Testis (tissue), 3 donors: ENCODE measurements around the gene BCL7A. TPM values are rescaled to one million over a fixed set of nuclear protein-coding genes. Genes with fewer than 3 reads are reported as not detected.

Source experiments
- DNase-seq: peaks from one replicate; pipeline ENCODE4 v3.0.0-alpha.2; 2019
- H3K27ac ChIP-seq, 2 donors: fragments of 200-600 bp; sonication (generic); one replicate each; pipeline ENCODE4 v1.5.1; 2019
- H3K27me3 ChIP-seq: fragments of 200-600 bp; sonication (generic); one replicate; pipeline ENCODE4 v1.5.1; 2019
- H3K36me3 ChIP-seq: fragments of 200-600 bp; sonication (generic); one replicate; pipeline ENCODE4 v1.5.1; 2017; ENCODE audit warnings: low read depth; ENCODE audit errors: missing control alignments
- H3K4me1 ChIP-seq: fragments of 200-600 bp; sonication (generic); one replicate; pipeline ENCODE4 v1.5.1; 2019
- H3K4me3 ChIP-seq, 2 donors: fragments of 200-600 bp; sonication (generic); one replicate each; pipeline ENCODE4 v1.5.1; 2017 to 2019
- H3K9me3 ChIP-seq: fragments of 200-600 bp; sonication (generic); one replicate; pipeline ENCODE4 v1.5.1; 2017
- CTCF ChIP-seq, 3 experiments: fragments of 450-650 bp in 2 of 3; fragments of 200-600 bp in 1 of 3; sonication (generic) in 1 of 3; IDR thresholded peaks; one replicate each; pipeline ENCODE4 v1.5.1; 2016 to 2019; ENCODE audit warnings: antibody characterized with exemption in 3 of 3, mild to moderate bottlenecking in 2 of 3, moderate library complexity in 1 of 3
- POLR2A ChIP-seq: fragments of 450-650 bp; IDR thresholded peaks from one replicate; pipeline ENCODE4 v1.6.1; 2017; ENCODE audit warnings: antibody characterized with exemption, mild to moderate bottlenecking, moderate library complexity
- WGBS, 2 donors: methylation state at CpG; one replicate each; pipeline ENCODE4 v1.1.5; 2018; 5-methylcytosine and 5-hydroxymethylcytosine counted together
- intact Hi-C: fragments of 100-400 bp; cut with DNase I; formaldehyde crosslinking; loops from one replicate; pipeline ENCODE4 v1.15.1; 2023; ENCODE audit warnings: low total_unique reads
- polyA plus RNA-seq: library from polyadenylated mRNA; stranded (reverse); fragments of 350-450 nt; fragmentation: Illumina TruSeq; extraction: RNeasy Lipid Tissue Mini Kit (QIAGEN cat#74804); gene quantifications from one replicate; pipeline ENCODE4 v1.2.3, GENCODE V29; 2014; ENCODE audit warnings: low read depth, low replicate concordance; ENCODE audit not compliant: insufficient read depth
- total RNA-seq, 2 donors: library from RNA; depleted of rRNA; stranded (reverse); fragments of >200 nt; gene quantifications; one replicate each; pipeline ENCODE4 v1.2.3, GENCODE V29; 2016

The BCL7A gene
- total and polyA plus RNA-seq, 3 donors from 2014 or later, result 5.9 to 11.1 (median 10.2) TPM

DNA sequence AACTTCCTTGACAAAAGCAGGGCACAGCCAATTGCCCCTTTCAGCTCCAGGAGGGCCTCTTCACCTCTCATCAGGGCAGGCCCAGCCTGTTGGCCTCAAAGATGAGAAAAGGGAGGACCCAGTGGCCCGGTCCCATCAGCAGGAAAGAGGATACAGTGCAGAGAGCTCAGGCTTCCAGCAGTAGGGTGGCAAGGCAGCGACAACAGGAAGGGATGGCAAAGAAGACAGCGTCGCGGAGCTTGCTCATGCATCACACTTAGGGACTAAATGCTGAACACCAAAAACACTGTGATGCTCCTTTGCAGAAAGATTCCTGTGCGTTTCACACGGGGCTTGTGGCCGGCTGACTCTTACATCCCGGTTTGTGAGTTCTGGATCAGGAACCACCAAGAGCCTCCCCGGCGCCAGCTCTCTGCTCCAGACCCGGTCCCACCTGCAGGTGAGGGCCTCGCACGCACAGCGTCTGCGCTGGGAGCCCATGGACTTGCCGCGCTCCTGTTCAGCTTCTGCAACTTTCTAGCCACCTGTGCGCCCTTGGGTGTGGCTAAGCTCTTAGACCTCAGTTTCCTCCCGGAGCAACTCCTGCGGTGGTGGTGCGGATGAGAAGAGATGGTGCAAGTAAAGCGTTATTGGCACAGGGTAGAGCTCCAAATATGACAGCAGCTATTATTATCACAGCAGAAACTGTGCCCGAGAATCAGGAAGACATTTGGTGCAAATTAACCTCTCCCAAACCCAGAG lies 15.3 kb upstream of the BCL7A start:
- H3K9me3 ChIP-seq, result no peaks in the 10 kb centered on the region
- WGBS, 2 donors, result 88 to 90% methylated on average over 10 to 24 of the region's 24 CpGs
- peaks cover 14% of the 10 kb centered on the region for H3K4me1 ChIP-seq

GRCh38 chr12:122009741-122010140 lies 11.9 kb upstream of the BCL7A start:
- intact Hi-C loops, result no loop called here
- no peaks in the 10 kb centered on the region for H3K27me3 ChIP-seq
- DNase-seq, result no peak
- no peak overlapping the region for H3K4me3 ChIP-seq
- no peak overlapping the region for H3K27ac ChIP-seq
- whole genome bisulfite sequencing, 2 donors, result 87 to 92% methylated on average over 3 to 9 of the region's 9 CpGs
- H3K36me3 ChIP-seq, result no peaks in the 10 kb centered on the region
- TF ChIP-seq CTCF (IDR thresholded peaks at IDR 0.05) (no peak), POLR2A (no peak)
- peaks cover 5% of the 10 kb centered on the region for H3K4me1 ChIP-seq
- H3K9me3 ChIP-seq, result no peaks in the 10 kb centered on the region

More for the DNA sequence above, 15.3 kb upstream of the BCL7A start:
- Histone ChIP-seq H3K27ac (no peak overlapping the region), H3K36me3 (no peaks in the 10 kb centered on the region), H3K27me3 (no peaks in the 10 kb centered on the region), H3K4me3 (no peak overlapping the region)
- no peak for TF ChIP-seq POLR2A
- TF ChIP-seq CTCF (IDR thresholded peaks at IDR 0.05), result no peak
- intact Hi-C loops, result no loop called here
- no peak for DNase-seq

DNA sequence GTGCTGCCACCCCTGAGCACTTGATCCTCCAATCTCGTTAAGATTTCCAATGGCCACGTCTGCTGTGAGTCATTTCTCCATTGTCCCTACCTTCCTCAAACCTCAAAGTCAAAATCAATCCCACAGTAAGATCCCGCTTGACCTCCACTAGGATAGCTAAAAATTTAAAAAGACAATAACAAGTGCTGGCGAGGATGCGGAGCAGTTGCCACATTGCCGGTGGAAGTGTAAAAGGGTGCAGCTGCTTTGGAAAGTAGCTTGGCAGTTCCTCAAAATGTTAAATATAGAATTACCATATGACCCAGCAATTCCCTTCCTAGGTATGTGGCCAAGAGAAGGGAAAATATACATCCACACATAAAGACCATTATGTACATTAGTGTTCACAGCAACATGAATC lies 9.5 kb upstream of the BCL7A start:
- no peak for DNase-seq
- H3K4me3 ChIP-seq, result no peak overlapping the region
- TF ChIP-seq CTCF (IDR thresholded peaks at IDR 0.05), result no peak
- TF ChIP-seq POLR2A, result no peak
- H3K4me1 ChIP-seq, result no peaks in the 10 kb centered on the region
- no peaks in the 10 kb centered on the region for H3K9me3 ChIP-seq
- H3K36me3 ChIP-seq, result no peaks in the 10 kb centered on the region
- no peaks in the 10 kb centered on the region for H3K27me3 ChIP-seq
- H3K27ac ChIP-seq, result no peak overlapping the region
- intact Hi-C loops, result no loop called here
- WGBS, 2 donors, result 94 to 97% methylated on average over 6 of the region's 6 CpGs

GRCh38 chr12:122013136-122013535 lies 8.5 kb upstream of the BCL7A start:
- no peaks in the 10 kb centered on the region for H3K4me1 ChIP-seq

More at GRCh38 chr12:122013136-122013535, 8.5 kb upstream of the BCL7A start:
- intact Hi-C loops, result no loop called here
- Histone ChIP-seq H3K4me3 (no peak overlapping the region), H3K27ac (no peak overlapping the region), H3K36me3 (no peaks in the 10 kb centered on the region), H3K27me3 (no peaks in the 10 kb centered on the region), H3K9me3 (no peaks in the 10 kb centered on the region)
- DNase-seq, result no peak
- WGBS, 2 donors, result 89 to 91% methylated on average over 4 of the region's 4 CpGs
- TF ChIP-seq CTCF (IDR thresholded peaks at IDR 0.05), result no peak
- no peak for TF ChIP-seq POLR2A
